Heart left ventricle (tissue), 13 donors: ENCODE results near the gene ARHGEF17.

Experiments
- CTCF ChIP-seq, 12 donors: fragments of 200-600 bp; sonication (generic) in 4 of 12; IDR thresholded peaks; one replicate each; pipeline versions ENCODE4 v1.5.0 to v1.8.0; 2018 to 2022; ENCODE audit warnings: antibody characterized with exemption in 12 of 12, mild to moderate bottlenecking in 5 of 12
- POLR2A ChIP-seq, 2 donors: fragments of 450-650 bp; IDR thresholded peaks; one replicate each; pipeline ENCODE4 v1.6.1; 2017; ENCODE audit warnings: antibody characterized with exemption in 2 of 2, mild to moderate bottlenecking in 2 of 2, moderate library complexity in 2 of 2
- donor health status: ischemic (EF 13 %, LVEDD 7.1; RV severe dilation, severe dysfunction).
- donor health status: DM: no; HTN: yes; CAD: no.
- donor health status: DM: no; HTN: no; CAD: no.
- donor health status: ischemic (EF 25% LVEDD 6.9; RV normal size, moderate dysfunction).
- donor health status: ischemic (EF 25% LVEDD 5.7; RV mildly dilated, moderate dysfunction).
- donor health status: ischemic (EF 35%, LVEDD 5.7; RV mildly dilated, moderate dysfunction).
- donor health status: nonischemic (EF 11% LVEDD 7.7; RV severe dilation, severe dysfunction).
- donor health status: DM: yes; HTN: yes; CAD: no.
- donor health status: PGD.
- donor health status: ischemic (EF 29% LVEDD 5.4; RV normal size, mild dysfunction).
- donor health status: nonischemic (EF 23%, LVEDD 6.1; RV moderate dilation, normal function).

- no peak for TF ChIP-seq CTCF (IDR thresholded peaks at IDR 0.05)
- TF ChIP-seq POLR2A (IDR thresholded peaks at IDR 0.05): no peak
These were observed 89.5 kb downstream of the ARHGEF17 start for GRCh38 chr11:73397468-73398131.
